ENCODE data around the gene IL13RA1.

Gene IL13RA1

GRCh38 chrX:118742176-118742575 lies 14.8 kb downstream of the IL13RA1 start:
- peaks cover 2% of the 10 kb centered on the region for H3K36me3 Mint-ChIP-seq (ENCODE audit: low read depth)
- H3K4me3 Mint-ChIP-seq, result no peak overlapping the region
- H3K9me3 Mint-ChIP-seq, result no peaks in the 10 kb centered on the region
- no peak overlapping the region for H3K27ac Mint-ChIP-seq
- H3K4me1 Mint-ChIP-seq (ENCODE audit: low read depth), result no peaks in the 10 kb centered on the region
- no peaks in the 10 kb centered on the region for H3K27me3 Mint-ChIP-seq (ENCODE audit: low read depth)

- Mint-ChIP-seq H3K4me3 (no peak overlapping the region), H3K4me1 (ENCODE audit: low read depth) (no peaks in the 10 kb centered on the region), H3K27me3 (ENCODE audit: low read depth) (no peaks in the 10 kb centered on the region), H3K36me3 (ENCODE audit: low read depth) (no peaks in the 10 kb centered on the region), H3K9me3 (no peaks in the 10 kb centered on the region), H3K27ac (no peak overlapping the region)
Observed at GRCh38 chrX:118745570-118745969, 18.2 kb downstream of the IL13RA1 start.

- Mint-ChIP-seq H3K36me3 (ENCODE audit: low read depth) (no peaks in the 10 kb centered on the region), H3K4me1 (ENCODE audit: low read depth) (peaks cover 7% of the 10 kb centered on the region), H3K4me3 (no peak overlapping the region), H3K9me3 (no peaks in the 10 kb centered on the region), H3K27ac (no peak overlapping the region), H3K27me3 (ENCODE audit: low read depth) (no peaks in the 10 kb centered on the region)
Observed at GRCh38 chrX:118751950-118752783, 24.8 kb downstream of the IL13RA1 start.

DNA sequence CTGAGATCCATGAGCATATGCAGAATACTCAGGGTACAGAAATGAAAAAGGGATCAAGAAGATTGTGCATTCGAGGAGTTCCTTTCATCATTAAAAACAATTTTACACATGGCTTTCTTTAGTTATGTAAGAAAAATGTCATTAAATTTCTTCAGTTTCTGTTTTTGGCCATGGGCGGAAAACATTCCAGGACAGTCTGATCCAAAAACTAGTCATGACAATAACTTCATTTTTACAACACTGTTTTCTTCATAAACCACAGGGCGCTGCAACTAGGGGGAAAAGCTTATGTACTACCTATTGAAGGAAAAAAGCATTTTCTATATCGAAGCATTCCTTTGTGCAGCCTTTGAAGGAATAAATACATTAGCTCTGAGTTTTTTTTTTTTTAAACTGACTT lies 28.2 kb downstream of the IL13RA1 start:
- Mint-ChIP-seq H3K4me3 (no peak overlapping the region), H3K36me3 (ENCODE audit: low read depth) (no peaks in the 10 kb centered on the region), H3K27ac (no peak overlapping the region), H3K9me3 (no peaks in the 10 kb centered on the region), H3K4me1 (ENCODE audit: low read depth) (peaks cover 7% of the 10 kb centered on the region), H3K27me3 (ENCODE audit: low read depth) (peaks cover 3% of the 10 kb centered on the region)

DNA sequence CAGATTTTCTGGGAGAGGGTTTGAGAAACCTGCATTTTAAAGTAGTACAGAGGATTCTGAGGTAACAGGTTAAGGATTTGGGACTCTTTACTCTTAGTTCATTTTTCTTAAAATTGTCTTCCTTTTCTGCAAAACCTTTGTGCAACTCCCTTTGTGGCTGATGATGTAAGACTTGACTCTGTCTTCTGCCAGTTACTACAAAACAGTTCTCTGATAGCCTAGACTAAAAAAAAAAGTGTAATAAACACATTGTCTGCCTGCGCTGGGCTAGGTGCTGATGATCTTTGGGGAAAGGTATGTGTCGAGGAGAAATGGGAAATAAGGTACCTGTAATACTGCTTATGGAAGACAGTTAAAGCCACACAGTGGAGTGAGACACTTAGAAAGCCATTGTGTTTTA lies 28.7 kb downstream of the IL13RA1 start:
- Mint-ChIP-seq H3K4me1 (ENCODE audit: low read depth) (peaks cover 7% of the 10 kb centered on the region), H3K36me3 (ENCODE audit: low read depth) (no peaks in the 10 kb centered on the region), H3K4me3 (no peak overlapping the region), H3K27me3 (ENCODE audit: low read depth) (peaks cover 3% of the 10 kb centered on the region), H3K27ac (no peak overlapping the region), H3K9me3 (no peaks in the 10 kb centered on the region)

DNA sequence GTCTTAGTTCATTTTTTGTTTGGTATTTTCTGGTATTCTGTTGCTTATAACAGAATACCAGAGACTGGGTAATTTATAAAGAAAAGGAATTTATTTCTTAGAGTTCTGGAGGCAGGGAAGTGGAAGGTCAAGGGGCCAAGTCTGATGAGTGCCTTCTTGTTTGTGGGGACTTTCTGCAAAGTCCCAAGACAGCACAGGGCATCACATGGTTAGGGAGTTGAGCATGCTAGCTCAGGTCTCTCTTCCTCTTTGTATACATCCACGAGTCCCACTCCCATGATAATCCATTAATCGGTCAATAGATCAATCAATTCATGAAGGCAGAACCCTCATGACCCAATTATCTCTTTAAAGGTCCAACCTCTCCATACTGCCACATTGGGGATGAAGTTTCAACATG lies 31.1 kb downstream of the IL13RA1 start:
- H3K36me3 Mint-ChIP-seq (ENCODE audit: low read depth), result no peaks in the 10 kb centered on the region
- no peak overlapping the region for H3K27ac Mint-ChIP-seq
- peaks cover 8% of the 10 kb centered on the region for H3K27me3 Mint-ChIP-seq (ENCODE audit: low read depth)
- no peaks in the 10 kb centered on the region for H3K4me1 Mint-ChIP-seq (ENCODE audit: low read depth)
- H3K4me3 Mint-ChIP-seq, result no peak overlapping the region
- H3K9me3 Mint-ChIP-seq, result no peaks in the 10 kb centered on the region

DNA sequence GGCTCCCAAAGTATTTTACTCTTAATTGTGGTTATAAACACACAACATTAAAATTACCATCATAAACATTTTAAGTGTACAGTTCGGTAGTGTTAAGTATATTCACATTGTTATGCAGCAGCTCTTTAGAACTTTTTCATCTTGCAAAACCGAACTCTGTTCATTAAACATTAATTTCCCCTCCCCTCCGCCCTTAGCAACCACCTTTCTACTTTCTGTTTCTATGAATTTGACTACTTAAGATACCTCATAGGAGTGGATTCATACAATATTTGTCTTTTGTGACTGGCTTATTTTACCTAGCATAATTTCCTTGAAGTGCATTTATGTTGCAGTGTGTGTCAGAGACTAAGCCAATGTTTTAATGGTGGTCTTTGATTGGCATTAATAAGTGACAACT lies 32.6 kb downstream of the IL13RA1 start:
- Mint-ChIP-seq H3K9me3 (no peaks in the 10 kb centered on the region), H3K27ac (no peak overlapping the region), H3K36me3 (ENCODE audit: low read depth) (no peaks in the 10 kb centered on the region), H3K27me3 (ENCODE audit: low read depth) (peaks cover 8% of the 10 kb centered on the region), H3K4me1 (ENCODE audit: low read depth) (no peaks in the 10 kb centered on the region), H3K4me3 (no peak overlapping the region)

- H3K9me3 Mint-ChIP-seq, result no peaks in the 10 kb centered on the region
- no peak overlapping the region for H3K27ac Mint-ChIP-seq
- no peaks in the 10 kb centered on the region for H3K36me3 Mint-ChIP-seq (ENCODE audit: low read depth)
- H3K4me3 Mint-ChIP-seq, result no peak overlapping the region
- H3K4me1 Mint-ChIP-seq (ENCODE audit: low read depth), result no peaks in the 10 kb centered on the region
- H3K27me3 Mint-ChIP-seq (ENCODE audit: low read depth), result peaks cover 8% of the 10 kb centered on the region
Observed at GRCh38 chrX:118761939-118762707, 34.7 kb downstream of the IL13RA1 start.

DNA sequence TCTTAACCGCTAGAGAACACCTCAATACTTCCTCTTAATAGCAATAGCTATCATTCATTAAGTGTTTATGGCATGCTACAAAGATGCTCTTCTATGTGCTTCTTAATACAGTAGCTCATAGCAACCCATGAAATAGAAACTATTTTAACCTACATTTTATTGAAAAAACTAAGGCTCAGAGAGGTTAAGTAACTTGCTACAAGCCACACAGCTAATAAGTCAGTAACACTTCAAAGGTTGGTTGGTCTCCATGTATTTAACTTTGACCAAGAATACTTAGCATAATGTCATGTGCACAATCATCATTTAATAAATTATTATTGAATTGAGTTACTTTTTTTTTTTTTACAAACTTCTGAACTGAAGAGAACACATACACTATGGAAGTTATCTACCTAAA lies 36.1 kb downstream of the IL13RA1 start:
- no peaks in the 10 kb centered on the region for H3K4me1 Mint-ChIP-seq (ENCODE audit: low read depth)

GRCh38 chrX:118764122-118764521 lies 36.7 kb downstream of the IL13RA1 start:
- Mint-ChIP-seq H3K27me3 (ENCODE audit: low read depth) (peaks cover 4% of the 10 kb centered on the region), H3K4me3 (no peak overlapping the region), H3K4me1 (ENCODE audit: low read depth) (no peaks in the 10 kb centered on the region), H3K27ac (no peak overlapping the region), H3K9me3 (no peaks in the 10 kb centered on the region), H3K36me3 (ENCODE audit: low read depth) (no peaks in the 10 kb centered on the region)

More for the DNA sequence above, 36.1 kb downstream of the IL13RA1 start:
- Mint-ChIP-seq H3K4me3 (no peak overlapping the region), H3K27me3 (ENCODE audit: low read depth) (peaks cover 8% of the 10 kb centered on the region), H3K9me3 (no peaks in the 10 kb centered on the region), H3K36me3 (ENCODE audit: low read depth) (no peaks in the 10 kb centered on the region), H3K27ac (no peak overlapping the region)

DNA sequence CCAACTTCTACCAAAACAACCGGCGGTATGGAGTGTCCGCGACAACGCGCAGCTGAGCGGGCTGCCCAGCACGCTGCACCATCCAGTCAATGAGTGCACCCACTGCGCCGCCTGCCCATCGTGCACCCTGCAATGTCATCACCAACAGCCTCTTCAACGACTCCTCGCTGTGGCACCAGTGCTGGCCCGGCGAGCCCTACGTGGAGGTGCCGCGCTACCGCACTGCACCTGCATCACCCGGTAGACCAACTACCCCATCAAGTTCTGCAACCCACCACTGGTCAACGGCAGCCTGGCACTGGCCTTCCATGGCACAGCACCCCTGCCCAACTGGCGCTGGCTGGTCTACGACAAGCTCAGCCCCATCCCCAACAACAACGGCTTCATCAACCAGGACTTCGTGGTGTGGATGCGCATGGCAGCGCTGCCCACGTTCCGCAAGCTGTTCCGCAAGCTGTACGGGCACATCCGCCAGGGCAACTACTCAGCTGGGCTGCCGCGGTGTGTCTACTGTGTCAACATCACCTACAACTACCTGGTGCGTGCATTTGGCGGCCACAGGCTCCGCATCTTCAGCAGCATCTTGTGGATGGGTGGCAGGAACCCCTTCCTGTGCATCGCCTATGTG lies 42.8 kb downstream of the IL13RA1 start:
- H3K4me3 Mint-ChIP-seq, result no peak overlapping the region
- no peak overlapping the region for H3K27ac Mint-ChIP-seq
- peaks cover 4% of the 10 kb centered on the region for H3K27me3 Mint-ChIP-seq (ENCODE audit: low read depth)
- no peaks in the 10 kb centered on the region for H3K36me3 Mint-ChIP-seq (ENCODE audit: low read depth)
- no peaks in the 10 kb centered on the region for H3K9me3 Mint-ChIP-seq
- H3K4me1 Mint-ChIP-seq (ENCODE audit: low read depth), result no peaks in the 10 kb centered on the region

DNA sequence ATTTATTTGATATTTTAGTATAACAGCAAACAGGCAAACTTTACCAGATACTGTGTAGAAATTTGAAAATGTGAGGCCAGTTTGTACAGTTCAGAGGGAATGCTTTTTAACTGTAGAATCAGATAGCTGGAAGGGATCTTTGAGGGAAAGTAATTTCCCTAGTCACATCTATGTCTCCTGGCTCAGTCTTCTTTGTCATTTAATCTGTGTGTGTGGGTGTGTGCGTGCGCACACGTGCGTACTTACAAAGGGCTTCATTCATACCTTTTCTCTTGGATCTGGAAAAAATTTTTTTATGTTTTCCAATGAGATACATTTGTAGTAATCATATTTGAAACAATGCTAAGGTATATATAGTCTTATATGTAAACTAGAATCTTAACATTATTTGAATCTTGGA lies 44.6 kb downstream of the IL13RA1 start:
- H3K27me3 Mint-ChIP-seq (ENCODE audit: low read depth), result peaks cover 13% of the 10 kb centered on the region
- H3K36me3 Mint-ChIP-seq (ENCODE audit: low read depth), result no peaks in the 10 kb centered on the region
- no peak overlapping the region for H3K4me3 Mint-ChIP-seq
- no peaks in the 10 kb centered on the region for H3K9me3 Mint-ChIP-seq
- no peak overlapping the region for H3K27ac Mint-ChIP-seq
- no peaks in the 10 kb centered on the region for H3K4me1 Mint-ChIP-seq (ENCODE audit: low read depth)

GRCh38 chrX:118773782-118774181 lies 46.4 kb downstream of the IL13RA1 start:
- H3K36me3 Mint-ChIP-seq (ENCODE audit: low read depth), result no peaks in the 10 kb centered on the region
- H3K27me3 Mint-ChIP-seq (ENCODE audit: low read depth), result peaks cover 13% of the 10 kb centered on the region
- no peak overlapping the region for H3K4me3 Mint-ChIP-seq
- no peaks in the 10 kb centered on the region for H3K9me3 Mint-ChIP-seq
- H3K4me1 Mint-ChIP-seq (ENCODE audit: low read depth), result no peaks in the 10 kb centered on the region
- no peak overlapping the region for H3K27ac Mint-ChIP-seq

DNA sequence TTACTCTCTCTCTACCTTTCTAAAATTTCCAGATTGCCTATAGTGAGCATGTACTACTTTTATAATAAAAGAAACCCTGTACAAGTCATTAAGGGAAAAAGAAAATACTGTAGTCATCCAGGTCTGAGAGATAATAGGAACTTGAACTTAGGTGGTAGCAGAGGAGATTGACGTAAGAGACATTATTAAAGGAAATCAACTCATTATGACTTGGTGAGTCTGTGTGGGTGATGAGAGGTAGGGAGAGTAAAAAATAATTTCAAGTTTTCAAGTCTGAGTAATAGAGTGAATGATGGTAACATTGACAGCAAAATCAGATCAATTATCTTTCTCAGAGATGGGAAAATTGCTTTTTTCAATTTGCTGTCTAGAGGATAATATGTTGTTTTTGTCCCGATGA lies 52.2 kb downstream of the IL13RA1 start:
- Mint-ChIP-seq H3K9me3 (no peaks in the 10 kb centered on the region), H3K4me1 (ENCODE audit: low read depth) (no peaks in the 10 kb centered on the region), H3K4me3 (no peak overlapping the region), H3K27me3 (ENCODE audit: low read depth) (peaks cover 13% of the 10 kb centered on the region), H3K36me3 (ENCODE audit: low read depth) (no peaks in the 10 kb centered on the region), H3K27ac (no peak overlapping the region)

DNA sequence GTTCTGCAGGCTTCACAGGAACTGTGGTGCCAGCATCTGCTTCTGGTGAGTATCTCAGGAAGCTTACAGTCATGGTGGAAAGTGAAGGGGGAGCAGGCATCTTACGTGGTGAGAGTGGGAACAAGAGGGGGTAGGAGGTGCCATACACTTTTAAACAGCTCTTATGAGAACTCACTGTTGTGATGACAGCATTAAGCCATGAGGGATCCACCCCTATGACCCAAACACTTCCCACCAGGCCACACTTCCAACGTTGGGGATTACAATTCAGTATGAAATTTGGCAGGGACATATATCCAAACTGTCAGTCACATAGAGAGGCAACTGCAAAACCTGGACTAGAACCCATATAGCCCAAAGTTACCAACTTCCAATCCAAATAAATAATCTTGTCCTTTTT lies 53.1 kb downstream of the IL13RA1 start:
- Mint-ChIP-seq H3K36me3 (ENCODE audit: low read depth) (no peaks in the 10 kb centered on the region), H3K27ac (no peak overlapping the region), H3K9me3 (no peaks in the 10 kb centered on the region), H3K27me3 (ENCODE audit: low read depth) (peaks cover 7% of the 10 kb centered on the region), H3K4me1 (ENCODE audit: low read depth) (no peaks in the 10 kb centered on the region), H3K4me3 (no peak overlapping the region)
